ENCODE measurements around the gene TBXA2R. TPM values are rescaled to one million over a fixed set of nuclear protein-coding genes. Genes with fewer than 3 reads are reported as not detected.

Gene TBXA2R
- total RNA-seq, 1 experiment from 2014 or later = 1.3 TPM

GRCh38 chr19:3576696-3577443 is 29.8 kb downstream of the TBXA2R start (continued):
- peak; percentile 92 for TF ChIP-seq PRDM15 (CRISPR knock-in tag; IDR thresholded peaks at IDR 0.05)
- TF ChIP-seq ZNF425 (CRISPR knock-in tag; conservative IDR thresholded peaks at IDR 0.05) = no peak
- no peak for TF ChIP-seq ZNF671 (CRISPR knock-in tag; IDR thresholded peaks at IDR 0.05)
- TF ChIP-seq SOX15 (CRISPR knock-in tag; IDR thresholded peaks at IDR 0.05) = no peak
- no peak for TF ChIP-seq ZNF121 (CRISPR knock-in tag; IDR thresholded peaks at IDR 0.05)
- no peak for TF ChIP-seq GTF2I (CRISPR knock-in tag; conservative IDR thresholded peaks at IDR 0.05)
- peak; percentile 74 for TF ChIP-seq MAX (CRISPR knock-in tag; IDR thresholded peaks at IDR 0.05)
- 0 out of 2 replicates have a peak, but pooled peaks have one; percentile 5 for TF ChIP-seq E2F4 (CRISPR knock-in tag; IDR thresholded peaks at IDR 0.05; ENCODE audit: borderline replicate concordance, low read depth)
- no peak for TF ChIP-seq JAZF1 (CRISPR knock-in tag; IDR thresholded peaks at IDR 0.05)
- no peak for TF ChIP-seq TCF7 (CRISPR knock-in tag; IDR thresholded peaks at IDR 0.05; ENCODE audit: low read depth)
- TF ChIP-seq SMAD3 (CRISPR knock-in tag; IDR thresholded peaks at IDR 0.05; ENCODE audit: borderline replicate concordance) = no peak
- TF ChIP-seq E2F1 (CRISPR knock-in tag; IDR thresholded peaks at IDR 0.05) = no peak
- TF ChIP-seq CTCF (IDR thresholded peaks at IDR 0.05) = no peak
- no peak for TF ChIP-seq NR2C2 (CRISPR knock-in tag; IDR thresholded peaks at IDR 0.05)
- no peak for TF ChIP-seq ZNF281 (CRISPR knock-in tag; IDR thresholded peaks at IDR 0.05)
- TF ChIP-seq FOXP4 (CRISPR knock-in tag; IDR thresholded peaks at IDR 0.05) = peak; percentile 64; the same call in 1 of the 2 replicates
- no peak for TF ChIP-seq PREB (CRISPR knock-in tag; IDR thresholded peaks at IDR 0.05; ENCODE audit: borderline replicate concordance)
- no peak for TF ChIP-seq IRF1 (CRISPR knock-in tag; IDR thresholded peaks at IDR 0.05)
- TF ChIP-seq USF1 (CRISPR knock-in tag; IDR thresholded peaks at IDR 0.05) = peak; percentile 26; the same call in 1 of the 2 replicates
